Fibroblast of villous mesenchyme (primary cell): Measurements from ENCODE around the gene TAS2R42. TPM values are rescaled to one million over a fixed set of nuclear protein-coding genes. Genes with fewer than 3 reads are reported as not detected.
A peak's percentile ranks its signal among the peaks of the same experiment; 100 is the strongest.

Source experiments
- DNase-seq: peaks from one replicate; pipeline ENCODE4 v3.0.0-alpha.2; 2010; ENCODE audit warnings: low read depth
- H3K4me3 ChIP-seq: 2 replicates; pipeline ENCODE4 v1.5.1; 2011; ENCODE audit warnings: low read depth, mild to moderate bottlenecking, low read length
- total RNA-seq: library from RNA; depleted of rRNA; stranded (reverse); fragments of >200 nt; gene quantifications from 2 replicates; pipeline ENCODE4 v1.2.3, GENCODE V29; 2012
- TF ChIP-seq, protein P1 (sequence below): IDR thresholded peaks from 2 replicates; pipeline ENCODE4 v1.5.1; 2012; ENCODE audit warnings: low read depth, mild to moderate bottlenecking, low read length; ENCODE audit not compliant: insufficient read depth

Gene TAS2R42
- total RNA-seq, 1 donor: not detected

- TF ChIP-seq, protein P1, sequence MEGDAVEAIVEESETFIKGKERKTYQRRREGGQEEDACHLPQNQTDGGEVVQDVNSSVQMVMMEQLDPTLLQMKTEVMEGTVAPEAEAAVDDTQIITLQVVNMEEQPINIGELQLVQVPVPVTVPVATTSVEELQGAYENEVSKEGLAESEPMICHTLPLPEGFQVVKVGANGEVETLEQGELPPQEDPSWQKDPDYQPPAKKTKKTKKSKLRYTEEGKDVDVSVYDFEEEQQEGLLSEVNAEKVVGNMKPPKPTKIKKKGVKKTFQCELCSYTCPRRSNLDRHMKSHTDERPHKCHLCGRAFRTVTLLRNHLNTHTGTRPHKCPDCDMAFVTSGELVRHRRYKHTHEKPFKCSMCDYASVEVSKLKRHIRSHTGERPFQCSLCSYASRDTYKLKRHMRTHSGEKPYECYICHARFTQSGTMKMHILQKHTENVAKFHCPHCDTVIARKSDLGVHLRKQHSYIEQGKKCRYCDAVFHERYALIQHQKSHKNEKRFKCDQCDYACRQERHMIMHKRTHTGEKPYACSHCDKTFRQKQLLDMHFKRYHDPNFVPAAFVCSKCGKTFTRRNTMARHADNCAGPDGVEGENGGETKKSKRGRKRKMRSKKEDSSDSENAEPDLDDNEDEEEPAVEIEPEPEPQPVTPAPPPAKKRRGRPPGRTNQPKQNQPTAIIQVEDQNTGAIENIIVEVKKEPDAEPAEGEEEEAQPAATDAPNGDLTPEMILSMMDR: no peak
- H3K4me3 ChIP-seq: peak overlapping the region; percentile 90
- no peak for DNase-seq
Observed at GRCh38 chr12:11170810-11171144, 16.0 kb downstream of the TAS2R42 start.

GRCh38 chr12:11166300-11166699 lies 20.4 kb downstream of the TAS2R42 start:
- DNase-seq: no peak
- TF ChIP-seq, protein P1: no peak
- H3K4me3 ChIP-seq: no peak overlapping the region

- H3K4me3 ChIP-seq: no peak overlapping the region
- TF ChIP-seq, protein P1: no peak
- no peak for DNase-seq
Observed at GRCh38 chr12:11164384-11164783, 22.4 kb downstream of the TAS2R42 start.

DNA sequence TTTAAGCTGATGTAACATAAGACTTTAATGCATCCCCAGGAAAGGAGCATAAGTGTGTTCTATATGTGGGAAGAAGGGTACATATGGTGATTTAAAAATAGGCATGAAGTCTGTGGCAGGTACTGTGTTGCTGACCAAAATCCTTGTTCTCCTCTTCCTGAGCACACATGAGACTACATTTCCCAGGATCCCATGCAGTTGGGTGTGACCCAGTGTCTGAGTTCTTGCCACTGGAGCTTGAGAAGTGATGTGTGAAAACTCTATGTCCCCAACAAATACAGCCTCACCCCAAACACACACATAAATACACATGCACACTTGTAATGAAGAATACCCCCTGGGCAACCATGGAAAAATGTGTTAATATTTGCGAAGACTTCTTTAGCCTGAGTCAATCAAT lies 24.2 kb downstream of the TAS2R42 start:
- TF ChIP-seq, protein P1: no peak
- DNase-seq: no peak
- H3K4me3 ChIP-seq: no peak overlapping the region

- TF ChIP-seq, protein P1: no peak
- peak; percentile 55 for DNase-seq
- H3K4me3 ChIP-seq: no peak overlapping the region
Observed at GRCh38 chr12:11158885-11159444, 27.8 kb downstream of the TAS2R42 start.

GRCh38 chr12:11154400-11154925 lies 32.3 kb downstream of the TAS2R42 start:
- no peak overlapping the region for H3K4me3 ChIP-seq
- TF ChIP-seq, protein P1: no peak
- DNase-seq: no peak

DNA sequence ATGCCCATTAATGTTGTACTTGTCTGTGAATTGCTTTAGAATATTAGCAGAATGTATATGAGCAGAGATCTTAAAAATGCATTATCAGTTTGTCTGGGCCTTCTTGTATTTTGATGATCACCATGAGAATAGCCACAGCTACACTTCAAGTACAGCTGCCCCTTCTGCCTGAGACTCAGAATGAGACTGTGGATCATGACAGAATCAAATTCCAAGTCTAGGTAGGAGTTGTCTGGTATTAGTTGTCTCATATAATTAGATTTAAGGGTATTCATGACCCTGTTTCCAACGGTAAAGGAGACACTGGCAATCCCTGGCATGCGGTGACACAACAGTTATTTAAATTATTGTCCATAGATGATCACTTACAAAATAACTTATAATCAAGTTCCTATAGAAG lies 34.0 kb downstream of the TAS2R42 start:
- no peak overlapping the region for H3K4me3 ChIP-seq
- TF ChIP-seq, protein P1: no peak
- no peak for DNase-seq
